Measurements from ENCODE around the gene SCFD2.

GRCh38 chr4:52919461-52919860 is 446.4 kb downstream of the SCFD2 start:
- TF ChIP-seq, protein P1, sequence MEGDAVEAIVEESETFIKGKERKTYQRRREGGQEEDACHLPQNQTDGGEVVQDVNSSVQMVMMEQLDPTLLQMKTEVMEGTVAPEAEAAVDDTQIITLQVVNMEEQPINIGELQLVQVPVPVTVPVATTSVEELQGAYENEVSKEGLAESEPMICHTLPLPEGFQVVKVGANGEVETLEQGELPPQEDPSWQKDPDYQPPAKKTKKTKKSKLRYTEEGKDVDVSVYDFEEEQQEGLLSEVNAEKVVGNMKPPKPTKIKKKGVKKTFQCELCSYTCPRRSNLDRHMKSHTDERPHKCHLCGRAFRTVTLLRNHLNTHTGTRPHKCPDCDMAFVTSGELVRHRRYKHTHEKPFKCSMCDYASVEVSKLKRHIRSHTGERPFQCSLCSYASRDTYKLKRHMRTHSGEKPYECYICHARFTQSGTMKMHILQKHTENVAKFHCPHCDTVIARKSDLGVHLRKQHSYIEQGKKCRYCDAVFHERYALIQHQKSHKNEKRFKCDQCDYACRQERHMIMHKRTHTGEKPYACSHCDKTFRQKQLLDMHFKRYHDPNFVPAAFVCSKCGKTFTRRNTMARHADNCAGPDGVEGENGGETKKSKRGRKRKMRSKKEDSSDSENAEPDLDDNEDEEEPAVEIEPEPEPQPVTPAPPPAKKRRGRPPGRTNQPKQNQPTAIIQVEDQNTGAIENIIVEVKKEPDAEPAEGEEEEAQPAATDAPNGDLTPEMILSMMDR (conservative IDR thresholded peaks at IDR 0.05 in 1 of 2, IDR thresholded peaks at IDR 0.05 in 1 of 2; ENCODE audit: extremely low read depth in 1 of 2, insufficient read depth in 1 of 2, low read depth in 1 of 2, low read length in 2 of 2), result no peak
- TF ChIP-seq EZH2 (IDR thresholded peaks at IDR 0.05; ENCODE audit: borderline replicate concordance, low read length), result no peak
